Esophagus squamous epithelium (tissue), 5 donors: ENCODE data around the gene CDO1. TPM values are rescaled to one million over a fixed set of nuclear protein-coding genes. Genes with fewer than 3 reads are reported as not detected.

Experiments used
- DNase-seq: peaks from one replicate; lab custom pipeline; 2025; lab: John Stamatoyannopoulos, UW
- H3K27ac ChIP-seq, 4 donors: fragments of 200-600 bp; sonication (generic); one replicate each; pipeline ENCODE4 v1.5.1; 2016 to 2019; ENCODE audit warnings: mild to moderate bottlenecking in 1 of 4
- H3K27me3 ChIP-seq, 4 donors: fragments of 200-600 bp; sonication (generic); 1 replicate in 3 of 4; 2 replicates in 1 of 4; pipeline versions ENCODE4 v1.5.1 to v1.6.0; 2017 to 2021; ENCODE audit warnings: antibody characterized with exemption in 1 of 4
- H3K36me3 ChIP-seq, 3 donors: fragments of 200-600 bp; sonication (generic); one replicate each; pipeline ENCODE4 v1.5.1; 2016 to 2019
- H3K4me1 ChIP-seq, 3 donors: fragments of 200-600 bp; sonication (generic); one replicate each; pipeline ENCODE4 v1.5.1; 2017 to 2019
- H3K4me3 ChIP-seq, 4 donors: fragments of 200-600 bp; sonication (generic); 1 replicate in 3 of 4; 2 replicates in 1 of 4; pipeline ENCODE4 v1.5.1; 2016 to 2019; ENCODE audit warnings: mild to moderate bottlenecking in 2 of 4, moderate library complexity in 1 of 4
- H3K9me3 ChIP-seq, 3 donors: fragments of 200-600 bp; sonication (generic); one replicate each; pipeline ENCODE4 v1.5.1; 2016 to 2019
- CTCF ChIP-seq, 6 experiments: fragments of 450-650 bp in 4 of 6; fragments of 200-600 bp in 2 of 6; sonication (generic) in 2 of 6; IDR thresholded peaks; one replicate each; pipeline ENCODE4 v1.5.1; 2016 to 2019; ENCODE audit warnings: antibody characterized with exemption in 6 of 6, mild to moderate bottlenecking in 4 of 6, moderate library complexity in 4 of 6
- POLR2A ChIP-seq, 4 donors: fragments of 450-650 bp; IDR thresholded peaks; one replicate each; pipeline ENCODE4 v1.6.1; 2017; ENCODE audit warnings: antibody characterized with exemption in 4 of 4, mild to moderate bottlenecking in 4 of 4, moderate library complexity in 3 of 4
- WGBS, 2 donors: methylation state at CpG; one replicate each; pipeline ENCODE4 v1.1.5; 2018; 5-methylcytosine and 5-hydroxymethylcytosine counted together
- intact Hi-C: fragments of 100-400 bp; cut with DNase I; formaldehyde crosslinking; loops from one replicate; pipeline ENCODE4 v1.15.0; 2022
- small RNA-seq, 4 donors: library from RNA; depleted of rRNA; stranded (forward); fragments of <200 nt; gene quantifications; one replicate each; pipeline ENCODE3, GENCODE V24; 2016
- total RNA-seq, 4 donors: library from RNA; depleted of rRNA; stranded (reverse); fragments of >200 nt; gene quantifications; one replicate each; pipeline ENCODE4 v1.1.0, GENCODE V29; 2016
- donor health status: DM: yes; HTN: yes; CAD: no.

Gene CDO1
- total RNA-seq, 4 donors from 2014 or later: 0.75 to 6.7 (median 5.7) TPM; not detected in 1

- Histone ChIP-seq H3K4me3 (no peak overlapping the region), H3K27me3 (no peaks in the 10 kb centered on the region), H3K27ac (no peak overlapping the region), H3K9me3 (no peaks in the 10 kb centered on the region), H3K4me1 (no peaks in the 10 kb centered on the region), H3K36me3 (no peaks in the 10 kb centered on the region)
- WGBS, 2 donors: 56 to 65% methylated on average over 1 of the region's 1 CpG
- intact Hi-C loops: no loop called here
- no peak for DNase-seq
- TF ChIP-seq POLR2A (IDR thresholded peaks at IDR 0.05) (no peak), CTCF (IDR thresholded peaks at IDR 0.05) (no peak)
Measured at GRCh38 chr5:115766608-115767007, 49.9 kb downstream of the CDO1 start.

GRCh38 chr5:115758356-115758755, 58.1 kb downstream of the CDO1 start:
- WGBS, 2 donors: 57 to 72% methylated on average over 4 to 5 of the region's 5 CpGs
- intact Hi-C loops: no loop called here
- TF ChIP-seq POLR2A (IDR thresholded peaks at IDR 0.05): no peak
- no peak for TF ChIP-seq CTCF (IDR thresholded peaks at IDR 0.05)
- Histone ChIP-seq H3K36me3 (no peaks in the 10 kb centered on the region), H3K9me3 (no peaks in the 10 kb centered on the region), H3K27me3 (no peaks in the 10 kb centered on the region), H3K27ac (no peak overlapping the region), H3K4me3 (no peak overlapping the region), H3K4me1 (no peaks in the 10 kb centered on the region)
- DNase-seq: no peak

GRCh38 chr5:115755675-115756074, 60.8 kb downstream of the CDO1 start:
- H3K27me3 ChIP-seq: no peaks in the 10 kb centered on the region
- TF ChIP-seq POLR2A (IDR thresholded peaks at IDR 0.05): no peak
- no peak for TF ChIP-seq CTCF (IDR thresholded peaks at IDR 0.05)
- 39 to 56% methylated on average over 1 of the region's 1 CpG for WGBS, 2 donors
- H3K4me3 ChIP-seq: no peak overlapping the region
- no peaks in the 10 kb centered on the region for H3K36me3 ChIP-seq
- no peaks in the 10 kb centered on the region for H3K9me3 ChIP-seq
- no peaks in the 10 kb centered on the region for H3K4me1 ChIP-seq
- intact Hi-C loops: no loop called here
- no peak overlapping the region for H3K27ac ChIP-seq
- no peak for DNase-seq

Small RNA genes within 50 kb of the gene (small RNA-seq; reads per million reads assigned to genes)
- gene RNU2-49P: 0 to 0.07 (median 0) reads per million in 4 donors

Other genes with a start within 250 kb of the CDO1 start
- 1 to 10 TPM in 1 of 4 donors, under 1 TPM in 2, not detected in 1; 0.68 to 2.7 (median 0.95) TPM for gene TICAM2, start 214.2 kb downstream of the CDO1 start, total RNA-seq
- gene TMED7, start 190.6 kb downstream of the CDO1 start, total RNA-seq: 10 to 100 TPM; 68.9 to 95.1 (median 75.6) TPM
- 10 to 100 TPM; 15.7 to 37.8 (median 33.5) TPM for gene ATG12, start 24.9 kb upstream of the CDO1 start, total RNA-seq
- gene AP3S1, start 25.3 kb upstream of the CDO1 start, total RNA-seq: 100 to 1,000 TPM in 2 of 4 donors, 10 to 100 TPM in 2; 69.4 to 199 (median 97.3) TPM
- 1 to 10 TPM in 2 of 4 donors, under 1 TPM in 1, not detected in 1; 0.31 to 2.9 (median 2.1) TPM for gene LVRN, start 145.8 kb upstream of the CDO1 start, total RNA-seq
- gene ARL14EPL, start 215.8 kb upstream of the CDO1 start, total RNA-seq: not detected